Bronchial epithelial cell (primary cell): ENCODE data around the gene ERCC3. TPM values are rescaled to one million over a fixed set of nuclear protein-coding genes. Genes with fewer than 3 reads are reported as not detected.
"Not testable (repeated sequence)": the region's sequence is repeated elsewhere in the genome, so short reads cannot be mapped to it uniquely, and the experiment has no call there.

Experiments used
- DNase-seq: peaks from one replicate; pipeline ENCODE4 v3.0.0-alpha.2; 2010; ENCODE audit warnings: low read depth
- FAIRE-seq: peaks from 2 replicates; lab custom pipeline; 2011; peaks lifted over from hg19 to GRCh38; lab: Jason Lieb, UNC
- H3K27me3 ChIP-seq: 2 replicates; pipeline ENCODE4 v1.5.1; 2011; ENCODE audit warnings: low read length; ENCODE audit not compliant: control insufficient read depth, insufficient read depth
- H3K36me3 ChIP-seq: 2 replicates; pipeline ENCODE4 v1.5.1; 2011; ENCODE audit warnings: low read length; ENCODE audit not compliant: control insufficient read depth, insufficient read depth
- H3K4me3 ChIP-seq: 2 replicates; pipeline ENCODE4 v1.5.1; 2011; ENCODE audit warnings: mild to moderate bottlenecking, low read depth, low read length, control low read depth
- total RNA-seq: library from RNA; depleted of rRNA; stranded (reverse); fragments of >200 nt; gene quantifications from 2 replicates; pipeline ENCODE4 v1.2.1, GENCODE V29; 2014
- TF ChIP-seq, protein P1 (sequence below): IDR thresholded peaks from 2 replicates; pipeline ENCODE4 v1.5.1; 2011; ENCODE audit warnings: mild to moderate bottlenecking, moderate library complexity, low read length, control low read depth, inconsistent platforms; ENCODE audit not compliant: insufficient read depth, severe bottlenecking

The ERCC3 gene
- total RNA-seq, 1 donor from 2014 or later, result 32.4 TPM

DNA sequence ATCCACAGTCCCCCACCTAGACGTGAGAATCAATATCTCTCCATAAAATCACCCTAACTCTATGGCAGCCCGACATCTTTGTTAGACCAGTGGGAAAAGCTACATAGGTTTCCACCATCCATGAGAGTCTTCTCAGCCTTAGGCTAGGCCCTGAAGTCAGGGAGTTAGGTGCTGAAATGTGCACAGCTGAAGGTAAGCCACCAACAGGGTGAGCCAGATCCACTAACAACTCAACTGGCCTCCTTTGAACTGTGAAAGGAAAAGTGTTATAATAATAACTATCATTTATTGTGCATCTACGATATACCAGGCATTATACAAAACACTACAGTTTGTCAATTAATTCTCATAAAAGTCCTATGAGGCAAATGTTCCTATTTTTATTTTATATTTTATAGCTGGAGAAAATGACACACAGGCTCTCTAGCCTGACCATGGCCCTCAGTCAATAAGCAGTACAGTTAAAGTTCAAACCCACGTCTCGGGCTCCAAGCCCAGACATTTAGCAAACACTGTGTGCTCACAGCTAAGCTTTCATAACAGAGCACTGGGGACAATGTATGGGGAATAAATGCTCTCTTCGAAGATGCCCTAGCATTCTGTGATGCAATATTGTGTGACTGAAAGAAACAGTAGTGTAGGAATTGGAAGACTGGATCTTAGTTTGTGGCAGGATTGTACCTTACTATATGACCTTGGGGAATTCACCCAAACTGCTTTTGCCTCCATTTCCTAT is 62.6 kb downstream of the ERCC3 start:
- DNase-seq (no peak), FAIRE-seq (no peak)
- TF ChIP-seq, protein P1, sequence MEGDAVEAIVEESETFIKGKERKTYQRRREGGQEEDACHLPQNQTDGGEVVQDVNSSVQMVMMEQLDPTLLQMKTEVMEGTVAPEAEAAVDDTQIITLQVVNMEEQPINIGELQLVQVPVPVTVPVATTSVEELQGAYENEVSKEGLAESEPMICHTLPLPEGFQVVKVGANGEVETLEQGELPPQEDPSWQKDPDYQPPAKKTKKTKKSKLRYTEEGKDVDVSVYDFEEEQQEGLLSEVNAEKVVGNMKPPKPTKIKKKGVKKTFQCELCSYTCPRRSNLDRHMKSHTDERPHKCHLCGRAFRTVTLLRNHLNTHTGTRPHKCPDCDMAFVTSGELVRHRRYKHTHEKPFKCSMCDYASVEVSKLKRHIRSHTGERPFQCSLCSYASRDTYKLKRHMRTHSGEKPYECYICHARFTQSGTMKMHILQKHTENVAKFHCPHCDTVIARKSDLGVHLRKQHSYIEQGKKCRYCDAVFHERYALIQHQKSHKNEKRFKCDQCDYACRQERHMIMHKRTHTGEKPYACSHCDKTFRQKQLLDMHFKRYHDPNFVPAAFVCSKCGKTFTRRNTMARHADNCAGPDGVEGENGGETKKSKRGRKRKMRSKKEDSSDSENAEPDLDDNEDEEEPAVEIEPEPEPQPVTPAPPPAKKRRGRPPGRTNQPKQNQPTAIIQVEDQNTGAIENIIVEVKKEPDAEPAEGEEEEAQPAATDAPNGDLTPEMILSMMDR, result no peak
- Histone ChIP-seq H3K4me3 (no peak overlapping the region), H3K27me3 (no peaks in the 10 kb centered on the region), H3K36me3 (no peaks in the 10 kb centered on the region)

DNA sequence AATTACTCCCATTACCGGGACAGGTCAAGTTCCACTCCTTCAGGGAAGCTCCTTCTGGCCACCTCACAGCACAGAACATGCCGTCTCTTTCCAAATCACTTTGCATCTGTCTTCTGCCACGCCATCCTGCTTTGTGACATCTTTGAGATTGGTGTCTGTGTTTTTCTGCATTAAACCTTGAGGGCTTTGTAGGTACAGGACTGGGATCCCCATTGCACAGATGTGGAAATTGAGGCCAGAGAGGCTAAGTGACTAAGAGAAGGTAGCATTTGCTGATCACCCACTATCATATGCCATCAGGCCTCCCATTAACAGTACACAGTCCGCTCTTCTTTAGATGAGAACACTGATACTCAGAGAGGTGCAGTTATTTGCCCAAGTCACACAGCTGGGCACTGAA is 64.4 kb downstream of the ERCC3 start:
- Histone ChIP-seq H3K27me3 (peaks cover 7% of the 10 kb centered on the region), H3K36me3 (no peaks in the 10 kb centered on the region), H3K4me3 (no peak overlapping the region)
- no peak for FAIRE-seq
- no peak for DNase-seq
- TF ChIP-seq, protein P1, result no peak

DNA sequence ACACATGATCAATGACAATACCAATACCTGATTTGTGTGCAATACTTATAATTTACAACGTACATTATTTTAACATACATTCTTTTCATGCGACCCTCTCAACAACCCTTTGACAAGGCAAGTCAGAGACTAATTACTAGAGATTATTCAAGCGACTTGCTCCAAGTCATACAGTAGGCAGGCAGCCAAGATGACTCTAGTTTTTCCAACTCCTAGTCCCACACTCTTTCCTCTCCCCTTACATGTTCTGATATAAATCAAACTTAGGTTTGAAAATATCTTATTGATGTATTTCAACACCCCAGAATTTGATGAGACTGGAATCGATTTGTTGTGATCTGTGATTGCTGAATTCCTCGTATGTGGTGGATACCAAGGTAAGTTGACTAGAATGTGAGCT is 65.8 kb downstream of the ERCC3 start:
- no peak for DNase-seq
- Histone ChIP-seq H3K4me3 (no peak overlapping the region), H3K36me3 (no peaks in the 10 kb centered on the region), H3K27me3 (peaks cover 7% of the 10 kb centered on the region)
- FAIRE-seq, result no peak
- TF ChIP-seq, protein P1, result no peak

DNA sequence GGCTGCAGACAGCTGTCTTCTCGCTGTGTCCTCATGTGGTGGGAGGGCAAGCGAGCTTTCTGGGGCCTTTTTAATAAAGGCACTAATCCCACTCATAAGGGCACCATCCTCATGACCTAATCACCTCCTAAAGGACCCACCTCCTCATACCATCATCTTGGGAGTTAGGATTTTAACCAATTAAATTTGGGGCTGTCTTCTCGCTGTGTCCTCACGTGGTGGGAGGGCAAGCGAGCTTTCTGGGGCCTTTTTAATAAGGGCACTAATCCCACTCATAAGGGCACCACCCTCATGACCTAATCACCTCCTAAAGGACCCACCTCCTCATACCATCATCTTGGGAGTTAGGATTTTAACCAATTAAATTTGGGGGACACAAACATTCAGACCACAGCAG is 66.7 kb downstream of the ERCC3 start:
- not testable (repeated sequence) for H3K4me3 ChIP-seq, H3K36me3 ChIP-seq, DNase-seq, H3K27me3 ChIP-seq, FAIRE-seq

DNA sequence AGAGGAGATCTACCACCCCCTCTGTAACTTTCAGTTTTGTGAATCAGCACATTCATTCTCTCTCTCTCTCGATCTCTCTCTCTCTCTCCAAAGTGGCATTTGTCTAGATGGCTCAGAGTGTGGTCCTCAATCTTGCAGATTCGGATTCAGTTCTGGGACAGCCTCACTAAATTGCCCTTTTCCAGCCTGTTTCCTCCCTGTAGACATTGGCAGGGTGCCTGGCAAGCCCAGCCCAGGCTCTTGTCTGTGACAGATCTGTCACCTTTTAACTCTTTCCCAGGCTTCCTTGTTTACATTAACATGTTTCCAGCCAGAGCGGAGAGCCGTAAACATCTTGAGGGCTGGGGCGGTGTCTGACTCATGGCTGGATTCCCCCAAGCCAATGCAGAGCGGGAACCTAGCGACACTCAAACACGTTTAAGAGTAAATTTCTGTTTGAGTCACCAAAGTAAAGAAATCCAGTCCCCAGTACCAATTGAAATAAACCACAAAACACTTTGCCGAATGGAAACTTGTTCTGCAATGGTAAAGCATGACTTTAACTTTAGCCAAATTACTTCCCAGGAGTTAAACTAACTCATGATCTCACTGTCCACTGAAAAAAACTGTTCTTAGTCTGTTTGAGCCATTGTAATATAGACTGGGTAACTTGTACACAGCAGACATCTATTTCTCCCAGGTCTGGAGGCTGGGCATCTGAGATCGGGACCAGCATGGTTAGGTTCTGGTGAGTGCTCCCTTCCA is 67.3 kb downstream of the ERCC3 start:
- TF ChIP-seq, protein P1, result no peak
- DNase-seq, result peak; percentile 98
- Histone ChIP-seq H3K36me3 (no peaks in the 10 kb centered on the region), H3K4me3 (no peak overlapping the region), H3K27me3 (peaks cover 7% of the 10 kb centered on the region)
- FAIRE-seq, result peak; percentile 28

DNA sequence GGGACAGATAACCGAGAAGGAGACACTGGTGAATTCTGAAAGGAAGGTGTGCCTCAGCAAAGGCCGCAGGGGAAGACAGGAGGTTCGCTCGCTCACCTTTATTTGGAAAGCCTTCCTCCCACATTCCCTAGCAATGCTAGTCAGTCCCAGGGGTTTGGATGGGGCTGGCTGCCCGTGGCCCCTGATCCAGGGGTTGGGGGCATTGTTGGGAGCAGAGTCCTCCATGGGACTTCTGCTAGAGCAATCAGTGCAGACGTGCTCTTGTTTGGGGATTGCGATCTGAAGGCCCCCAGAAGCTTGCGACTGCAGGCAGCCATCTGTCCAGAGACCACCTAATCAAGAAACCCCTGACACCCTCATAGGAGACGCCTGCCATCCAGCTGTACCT is 67.8 kb downstream of the ERCC3 start:
- DNase-seq (no peak), FAIRE-seq (no peak)
- Histone ChIP-seq H3K4me3 (no peak overlapping the region), H3K27me3 (peaks cover 7% of the 10 kb centered on the region), H3K36me3 (no peaks in the 10 kb centered on the region)
- TF ChIP-seq, protein P1, result no peak
